ENCODE results near the gene HAUS7.
"Not testable (repeated sequence)": the region's sequence is repeated elsewhere in the genome, so short reads cannot be mapped to it uniquely, and the experiment has no call there.

HAUS7 gene

GRCh38 chrX:153409414-153410101 lies 60.8 kb downstream of the HAUS7 start:
- DNase-seq (ENCODE audit: low read depth in 2 of 2), result no peak

- no peak for DNase-seq (ENCODE audit: low read depth in 2 of 2)
These were observed 61.5 kb downstream of the HAUS7 start for GRCh38 chrX:153408871-153409351.

- DNase-seq (ENCODE audit: low read depth in 2 of 2), result no peak
These were observed 62.1 kb downstream of the HAUS7 start for GRCh38 chrX:153408221-153408721.

DNA sequence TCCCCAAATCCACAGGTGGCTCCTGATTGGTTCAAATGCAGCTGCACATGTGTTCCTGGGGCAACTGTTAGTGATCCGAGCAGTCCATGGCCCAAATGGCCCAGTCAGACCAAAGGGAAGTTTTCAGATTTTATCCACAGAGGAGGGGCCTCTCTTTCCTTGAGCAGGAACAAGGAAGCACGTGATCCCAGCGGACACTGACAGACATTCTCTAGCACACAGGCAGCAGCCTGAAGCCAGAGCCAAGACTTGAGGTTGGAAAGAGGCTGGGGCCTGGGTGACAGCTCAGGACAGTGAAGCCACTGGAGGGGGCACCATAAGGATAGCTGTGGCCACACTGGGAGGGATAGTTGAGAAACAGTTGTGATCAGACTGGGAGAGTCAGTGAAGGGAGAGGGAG lies 62.6 kb downstream of the HAUS7 start:
- no peak for DNase-seq (ENCODE audit: low read depth in 2 of 2)

GRCh38 chrX:153406903-153407302 lies 63.5 kb downstream of the HAUS7 start:
- DNase-seq (ENCODE audit: low read depth in 2 of 2), result no peak

GRCh38 chrX:153406011-153406410 lies 64.4 kb downstream of the HAUS7 start:
- no peak for DNase-seq (ENCODE audit: low read depth in 2 of 2)

DNA sequence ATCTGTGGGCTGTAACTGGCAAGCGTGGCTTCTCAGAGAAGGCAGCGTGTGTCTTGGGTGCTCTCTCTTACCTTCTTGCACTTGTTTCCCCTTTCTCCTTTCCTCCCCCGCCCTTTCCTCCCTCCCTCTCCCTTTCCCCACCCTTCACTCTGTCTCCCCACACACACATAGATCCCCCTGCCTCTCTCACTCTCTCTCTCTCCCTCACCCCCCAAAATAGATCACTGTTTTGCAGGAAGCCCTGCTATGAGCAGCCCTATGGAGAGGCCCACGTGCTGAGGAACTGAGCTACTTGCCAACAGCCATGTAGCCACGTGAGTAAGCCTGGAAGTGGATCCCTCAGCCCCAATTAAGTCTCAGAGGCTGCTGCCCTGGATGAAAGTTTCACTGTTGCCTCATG lies 65.0 kb downstream of the HAUS7 start:
- DNase-seq (ENCODE audit: low read depth in 2 of 2), result no peak

GRCh38 chrX:153404333-153404732 lies 66.0 kb downstream of the HAUS7 start:
- not testable (repeated sequence) for DNase-seq (ENCODE audit: low read depth in 2 of 2)

DNA sequence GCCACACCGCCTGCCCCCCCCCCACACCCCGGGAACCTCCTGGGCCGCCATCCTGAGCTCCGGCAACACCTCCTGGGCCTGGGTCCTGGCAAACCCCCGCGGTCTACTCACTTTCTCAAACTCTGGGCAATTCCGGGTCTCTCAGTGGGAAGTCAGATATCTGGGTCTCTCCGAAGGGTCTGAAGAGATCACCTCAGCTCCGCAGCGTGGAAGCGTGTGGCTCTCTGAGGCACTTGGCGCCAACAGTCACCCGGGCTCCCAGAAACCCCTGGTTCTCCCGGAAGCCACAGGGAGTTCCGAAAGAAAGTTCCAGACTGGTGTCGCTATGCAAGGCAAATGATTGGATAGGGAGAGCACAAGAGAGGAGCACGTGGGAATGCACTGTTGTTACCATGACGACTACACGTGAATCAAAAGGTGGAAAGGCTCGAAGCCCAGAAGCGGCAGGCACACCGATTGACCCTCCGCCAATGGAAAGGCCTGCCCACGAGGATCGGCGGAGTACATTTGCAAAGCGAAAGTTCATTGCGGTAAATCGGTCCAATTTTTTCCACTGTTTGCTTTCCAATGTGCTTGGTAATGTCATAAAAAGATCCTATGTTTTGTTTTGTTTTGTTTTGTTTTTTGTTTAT lies 69.1 kb downstream of the HAUS7 start, which contains the start of gene PNMA6E:
TSS of gene PNMA6E (minus strand) at position 218 of the 632 bp plus-strand sequence. CDS start 2,501 bp downstream, outside the sequence.
- no peak for DNase-seq (ENCODE audit: low read depth in 2 of 2)

- peak; percentile 2 to 51 for DNase-seq (ENCODE audit: low read depth in 2 of 2)
These were observed 69.9 kb downstream of the HAUS7 start for GRCh38 chrX:153400146-153401132.

DNA sequence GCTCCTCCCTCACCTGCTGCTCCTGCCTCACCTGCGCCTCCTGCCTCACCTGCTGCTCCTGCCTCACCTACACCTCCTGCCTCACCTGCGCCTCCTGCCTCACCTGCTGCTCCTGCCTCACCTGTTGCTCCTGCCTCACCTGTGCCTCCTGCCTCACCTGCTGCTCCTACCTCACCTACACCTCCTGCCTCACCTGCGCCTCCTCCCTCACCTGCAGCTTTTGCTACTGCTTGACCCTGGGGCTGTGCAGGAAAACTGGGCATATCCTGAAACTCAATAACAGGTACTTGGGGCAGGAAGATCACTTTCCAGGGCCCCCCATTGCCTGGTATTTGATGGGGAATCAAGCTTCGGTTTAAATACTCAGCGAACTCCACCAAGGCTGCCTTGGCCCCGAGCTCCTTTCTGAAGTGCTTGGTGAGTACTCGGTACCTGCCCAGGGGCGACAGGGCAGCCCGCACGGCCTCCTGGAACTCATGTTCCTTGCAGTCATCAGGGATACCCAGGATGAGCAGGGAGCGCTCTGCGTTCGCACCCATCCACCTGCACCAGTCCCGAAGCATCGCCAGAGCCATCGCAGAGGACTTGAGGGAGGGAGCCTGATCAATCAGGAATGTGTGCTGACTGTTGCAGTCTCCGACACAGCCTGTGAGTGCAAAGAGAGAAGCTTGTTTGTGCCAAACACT lies 72.0 kb downstream of the HAUS7 start:
- DNase-seq (ENCODE audit: low read depth in 2 of 2), result no peak
